ENCODE data around the gene CERK.
A peak's percentile ranks its signal among the peaks of the same experiment; 100 is the strongest.

The CERK gene

GRCh38 chr22:46762238-46763050 lies 24.4 kb upstream of the CERK start, which contains the start of gene TBC1D22A (continued):
- TF ChIP-seq TSHZ1 (tag by site-specific recombination; IDR thresholded peaks at IDR 0.05; ENCODE audit: borderline replicate concordance) (no peak), KLF17 (tag by site-specific recombination; IDR thresholded peaks at IDR 0.05) (peak; percentile 71), ZNF510 (tag by site-specific recombination; IDR thresholded peaks at IDR 0.05; ENCODE audit: insufficient replicate concordance) (no peak), ZSCAN16 (tag by site-specific recombination; IDR thresholded peaks at IDR 0.05) (no peak), ZNF394 (tag by site-specific recombination; IDR thresholded peaks at IDR 0.05; ENCODE audit: borderline replicate concordance) (peak; percentile 24; the same call in 1 of the 2 replicates), ZNF518A (tag by site-specific recombination; conservative IDR thresholded peaks at IDR 0.05; ENCODE audit: low read depth) (peak; percentile 77), ZFP37 (tag by site-specific recombination; IDR thresholded peaks at IDR 0.05) (no peak), ZNF433 (tag by site-specific recombination; IDR thresholded peaks at IDR 0.05; ENCODE audit: low read depth) (no peak), ZNF555 (tag by site-specific recombination; conservative IDR thresholded peaks at IDR 0.05) (no peak), ZSCAN23 (tag by site-specific recombination; IDR thresholded peaks at IDR 0.05) (no peak), ZNF248 (tag by site-specific recombination; IDR thresholded peaks at IDR 0.05) (no peak), ZNF449 (tag by site-specific recombination; IDR thresholded peaks at IDR 0.05) (no peak), ZNF777 (tag by site-specific recombination; IDR thresholded peaks at IDR 0.05; ENCODE audit: borderline replicate concordance) (no peak), GLIS1 (tag by site-specific recombination; IDR thresholded peaks at IDR 0.05) (peak; percentile 50; the same call in 1 of the 2 replicates), ZNF423 (tag by site-specific recombination; IDR thresholded peaks at IDR 0.05) (no peak), ZNF670 (tag by site-specific recombination; IDR thresholded peaks at IDR 0.05; ENCODE audit: low read depth) (no peak), ZNF214 (tag by site-specific recombination; IDR thresholded peaks at IDR 0.05; ENCODE audit: borderline replicate concordance) (no peak), ZNF133 (tag by site-specific recombination; IDR thresholded peaks at IDR 0.05) (no peak), PRDM1 (tag by site-specific recombination; IDR thresholded peaks at IDR 0.05) (no peak), ZNF785 (tag by site-specific recombination; IDR thresholded peaks at IDR 0.05) (0 out of 2 replicates have a peak, but pooled peaks have one; percentile 8), KLF9 (tag by site-specific recombination; IDR thresholded peaks at IDR 0.05; ENCODE audit: low read depth) (peak; percentile 98), ZNF610 (tag by site-specific recombination; IDR thresholded peaks at IDR 0.05; ENCODE audit: borderline replicate concordance) (peak; percentile 72; the same call in 1 of the 2 replicates), ZNF426 (tag by site-specific recombination; IDR thresholded peaks at IDR 0.05) (no peak), ZBTB6 (tag by site-specific recombination; IDR thresholded peaks at IDR 0.05) (peak; percentile 97)

Data from HEK293 (cell line).